PC-9 (cell line): Measurements from ENCODE around the gene IGLL5.
"Not testable (repeated sequence)": the region's sequence is repeated elsewhere in the genome, so short reads cannot be mapped to it uniquely, and the experiment has no call there.

Source experiments
- CTCF ChIP-seq: fragments of 200-600 bp; sonication (generic); conservative IDR thresholded peaks from 2 replicates; pipeline ENCODE4 v1.6.1; 2017; ENCODE audit warnings: mixed run types, antibody characterized with exemption, mild to moderate bottlenecking, moderate library complexity
- EZH2 ChIP-seq: fragments of 200-600 bp; sonication (generic); IDR thresholded peaks from 2 replicates; pipeline ENCODE4 v1.8.0; 2017; ENCODE audit warnings: antibody characterized with exemption, low read depth

DNA sequence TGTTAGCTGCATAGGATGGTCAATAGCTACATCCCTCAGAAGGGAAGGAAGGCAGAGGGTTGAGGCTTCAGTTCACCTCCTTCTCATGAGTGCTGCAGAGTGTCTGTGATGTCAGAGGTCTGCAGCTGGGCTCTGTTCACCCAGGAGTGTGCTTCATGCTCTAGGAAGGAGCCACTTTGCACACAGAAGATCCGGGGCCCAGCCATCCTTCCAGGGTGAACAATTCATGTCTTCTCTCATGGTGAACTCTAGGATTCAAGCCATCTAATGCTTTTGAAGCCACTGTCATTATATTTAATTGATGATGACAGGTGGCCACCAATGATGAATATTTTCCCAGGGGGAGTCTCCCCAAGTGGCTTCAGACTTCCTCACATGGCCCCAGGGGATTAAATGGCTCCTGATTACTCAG, 16.2 kb downstream of the IGLL5 start:
- TF ChIP-seq EZH2, CTCF: not testable (repeated sequence)
